Right lobe of liver (tissue), 6 donors: Measurements from ENCODE around the gene ZNF630. TPM values are rescaled to one million over a fixed set of nuclear protein-coding genes. Genes with fewer than 3 reads are reported as not detected.

Experiments used
- ATAC-seq, 4 donors: fragments of 200-7000 bp; cut with Tn5 transposase; one replicate each; pipeline ENCODE4 v1.9.1; 2020; ENCODE audit warnings: mild to moderate bottlenecking in 4 of 4, moderate library complexity in 4 of 4
- DNase-seq, 3 donors: peaks; one replicate each; pipeline ENCODE4 v3.0.0-alpha.2; 2020
- H3K27ac ChIP-seq, 3 donors: fragments of 200-600 bp; one replicate each; pipeline ENCODE4 v1.8.0; 2022
- H3K27me3 ChIP-seq, 2 donors: fragments of 200-600 bp; one replicate each; pipeline ENCODE4 v1.8.0; 2022
- H3K36me3 ChIP-seq, 4 donors: fragments of 200-600 bp; sonication (generic) in 1 of 4; one replicate each; pipeline versions ENCODE4 v1.5.1 to v1.8.0; 2017 to 2022; ENCODE audit warnings: control low read depth in 1 of 4
- H3K4me1 ChIP-seq, 4 donors: fragments of 200-600 bp; sonication (generic) in 1 of 4; one replicate each; pipeline versions ENCODE4 v1.5.1 to v1.8.0; 2017 to 2022; ENCODE audit warnings: control low read depth in 1 of 4
- H3K4me3 ChIP-seq, 3 donors: fragments of 200-600 bp; one replicate each; pipeline ENCODE4 v1.8.0; 2022
- H3K9me3 ChIP-seq, 4 donors: fragments of 200-600 bp; sonication (generic) in 1 of 4; one replicate each; pipeline versions ENCODE4 v1.5.1 to v1.8.0; 2017 to 2022; ENCODE audit warnings: control low read depth in 1 of 4
- POLR2A ChIP-seq: fragments of 450-650 bp; IDR thresholded peaks from one replicate; pipeline ENCODE4 v1.6.1; 2017; ENCODE audit warnings: antibody characterized with exemption, mild to moderate bottlenecking
- WGBS: methylation state at CpG from one replicate; pipeline ENCODE4 v1.1.6; 2018; ENCODE audit warnings: low coverage, low lambda C conversion rate; ENCODE audit not compliant: insufficient coverage; ENCODE audit errors: missing lambda C conversion rate; 5-methylcytosine and 5-hydroxymethylcytosine counted together
- intact Hi-C, 2 donors: fragments of 100-400 bp; cut with DNase I; formaldehyde crosslinking; loops; one replicate each; pipeline versions ENCODE4 v1.11.2 to v1.14.1; 2022
- total RNA-seq, 6 experiments: library from RNA; depleted of rRNA in 2 of 6; stranded (reverse); fragments of >200 nt in 2 of 6; fragmentation: NEBNext Ultra II Directional in 3 of 6; extraction: Animal tissue kit (Norgen Biotek cat#: 25700) in 3 of 6; gene quantifications; one replicate each; pipeline versions ENCODE4 v1.1.0 to v1.2.4, GENCODE V29; 2016 to 2023
- TF ChIP-seq, protein P1 (sequence below), 4 donors: fragments of 200-600 bp in 3 of 4; fragments of 450-650 bp in 1 of 4; IDR thresholded peaks; one replicate each; pipeline versions ENCODE4 v1.5.1 to v1.8.0; 2016 to 2022; ENCODE audit warnings: antibody characterized with exemption in 4 of 4, mild to moderate bottlenecking in 2 of 4
- donor health status: DM: no; HTN: yes; CAD: no.
- donor health status: DM: no; HTN: no; CAD: no.
- donor health status: DM: no; HTN: no; CAD: no.
- donor health status: DM: no; HTN: yes; CAD: no.
- donor health status: DM: no; HTN: yes; CAD: no.

The ZNF630 gene
- total RNA-seq, 6 experiments from 2014 or later: 0.35 to 1.2 (median 0.84) TPM; not detected in 1

DNA sequence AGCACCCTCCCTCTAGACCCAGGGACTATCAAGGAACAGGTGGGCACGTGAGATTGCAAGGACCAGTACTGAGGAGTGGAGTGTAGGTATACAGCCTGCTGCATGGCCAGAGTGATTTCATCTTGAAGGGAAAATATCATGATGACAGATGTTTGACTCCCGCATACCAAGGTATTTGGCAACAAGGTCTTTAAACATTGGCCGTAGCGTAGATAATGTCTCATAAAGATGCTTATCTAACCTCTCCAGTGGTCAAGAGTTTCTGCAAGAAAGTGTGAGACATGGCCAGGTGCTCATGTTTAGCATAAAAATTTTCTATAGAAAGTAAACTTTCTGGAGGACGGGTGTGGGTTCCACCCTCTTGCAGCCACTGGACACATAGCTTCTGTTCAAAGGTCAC lies 18.7 kb upstream of the ZNF630 start:
- Histone ChIP-seq H3K4me1 (no peaks in the 10 kb centered on the region), H3K9me3 (no peaks in the 10 kb centered on the region), H3K4me3 (no peak overlapping the region), H3K36me3 (no peaks in the 10 kb centered on the region), H3K27ac (no peak overlapping the region), H3K27me3 (no peaks in the 10 kb centered on the region)
- TF ChIP-seq, protein P1, sequence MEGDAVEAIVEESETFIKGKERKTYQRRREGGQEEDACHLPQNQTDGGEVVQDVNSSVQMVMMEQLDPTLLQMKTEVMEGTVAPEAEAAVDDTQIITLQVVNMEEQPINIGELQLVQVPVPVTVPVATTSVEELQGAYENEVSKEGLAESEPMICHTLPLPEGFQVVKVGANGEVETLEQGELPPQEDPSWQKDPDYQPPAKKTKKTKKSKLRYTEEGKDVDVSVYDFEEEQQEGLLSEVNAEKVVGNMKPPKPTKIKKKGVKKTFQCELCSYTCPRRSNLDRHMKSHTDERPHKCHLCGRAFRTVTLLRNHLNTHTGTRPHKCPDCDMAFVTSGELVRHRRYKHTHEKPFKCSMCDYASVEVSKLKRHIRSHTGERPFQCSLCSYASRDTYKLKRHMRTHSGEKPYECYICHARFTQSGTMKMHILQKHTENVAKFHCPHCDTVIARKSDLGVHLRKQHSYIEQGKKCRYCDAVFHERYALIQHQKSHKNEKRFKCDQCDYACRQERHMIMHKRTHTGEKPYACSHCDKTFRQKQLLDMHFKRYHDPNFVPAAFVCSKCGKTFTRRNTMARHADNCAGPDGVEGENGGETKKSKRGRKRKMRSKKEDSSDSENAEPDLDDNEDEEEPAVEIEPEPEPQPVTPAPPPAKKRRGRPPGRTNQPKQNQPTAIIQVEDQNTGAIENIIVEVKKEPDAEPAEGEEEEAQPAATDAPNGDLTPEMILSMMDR (IDR thresholded peaks at IDR 0.05): no peak
- TF ChIP-seq POLR2A: no peak
- ATAC-seq: no peak
- no peak for DNase-seq
- 57% methylated on average over 5 of the region's 5 CpGs for WGBS
- intact Hi-C loops: no loop called here

DNA sequence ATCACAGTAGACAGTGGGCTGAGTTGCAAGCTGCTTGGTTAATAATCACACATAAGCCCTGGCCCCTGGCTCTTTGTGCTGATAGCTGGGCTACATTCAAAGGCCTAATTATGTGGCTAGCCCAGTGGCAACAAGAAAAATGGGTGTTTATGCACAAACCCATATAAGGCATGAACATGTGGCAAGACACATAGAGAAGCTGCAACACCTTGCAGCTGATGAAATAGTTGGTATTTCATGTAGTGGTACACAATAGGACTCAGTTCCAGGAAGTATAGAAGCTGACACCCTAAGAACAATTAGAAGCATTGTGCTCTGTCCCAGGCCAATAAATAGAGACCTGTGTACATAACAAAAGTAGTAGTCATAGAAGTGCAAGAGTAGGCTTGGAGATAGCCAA lies 14.6 kb upstream of the ZNF630 start:
- no peak for TF ChIP-seq POLR2A
- TF ChIP-seq, protein P1 (IDR thresholded peaks at IDR 0.05): no peak
- H3K27ac ChIP-seq: no peak overlapping the region
- no peaks in the 10 kb centered on the region for H3K4me1 ChIP-seq
- intact Hi-C loops: no loop called here
- no peaks in the 10 kb centered on the region for H3K9me3 ChIP-seq
- ATAC-seq (no peak), DNase-seq (no peak)
- H3K36me3 ChIP-seq: no peaks in the 10 kb centered on the region
- no peaks in the 10 kb centered on the region for H3K27me3 ChIP-seq
- no peak overlapping the region for H3K4me3 ChIP-seq

DNA sequence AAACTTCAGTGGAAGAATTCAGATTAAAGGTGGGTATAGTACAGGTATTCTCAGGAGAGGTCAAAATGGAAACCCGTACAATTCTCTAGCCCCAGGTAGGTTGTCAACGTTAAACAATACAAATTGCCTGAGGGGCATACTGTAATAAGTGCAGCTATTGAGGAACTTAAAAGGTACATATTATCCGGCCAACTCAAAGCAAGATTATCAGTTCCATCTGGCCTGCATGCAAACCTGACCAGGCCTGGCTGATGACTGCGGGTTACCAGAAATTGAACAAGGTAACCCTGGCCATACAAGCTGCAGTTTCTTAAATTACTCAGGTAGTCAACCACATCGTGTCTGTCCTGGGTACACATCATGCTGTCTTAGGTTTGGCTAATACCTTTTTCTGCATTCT lies 12.3 kb upstream of the ZNF630 start:
- Histone ChIP-seq H3K36me3 (no peaks in the 10 kb centered on the region), H3K9me3 (no peaks in the 10 kb centered on the region), H3K27ac (no peak overlapping the region), H3K4me1 (no peaks in the 10 kb centered on the region), H3K27me3 (no peaks in the 10 kb centered on the region), H3K4me3 (no peak overlapping the region)
- 61% methylated on average over 4 of the region's 5 CpGs for WGBS
- TF ChIP-seq, protein P1 (IDR thresholded peaks at IDR 0.05): no peak
- no peak for TF ChIP-seq POLR2A
- DNase-seq (no peak), ATAC-seq (no peak)
- intact Hi-C loops: no loop called here

DNA sequence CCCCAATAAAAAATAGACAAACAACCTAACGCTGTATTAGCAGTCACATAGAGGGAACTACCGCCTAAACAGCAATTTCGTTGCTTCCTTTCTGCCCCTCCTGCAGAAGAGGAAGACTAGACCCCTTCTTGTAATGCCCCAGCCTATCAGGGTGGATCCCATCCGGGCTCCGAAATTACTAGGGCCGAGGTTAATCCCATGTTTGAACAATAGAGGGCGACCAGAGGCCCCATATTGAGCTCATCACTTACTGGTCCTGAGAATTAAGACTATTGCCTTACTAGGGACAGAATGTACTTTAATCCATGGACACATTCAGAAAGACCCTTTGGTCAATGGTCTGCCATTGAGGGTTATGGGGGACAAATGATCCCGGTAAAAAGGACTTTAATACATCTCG lies 11.8 kb upstream of the ZNF630 start:
- H3K4me3 ChIP-seq: no peak overlapping the region
- H3K36me3 ChIP-seq: no peaks in the 10 kb centered on the region
- H3K27me3 ChIP-seq: no peaks in the 10 kb centered on the region
- 17% methylated on average over 9 of the region's 9 CpGs for WGBS
- no peaks in the 10 kb centered on the region for H3K4me1 ChIP-seq
- ATAC-seq (peak; percentile 82 to 89 (median 84)), DNase-seq (peak in 1 of 3 donors; percentile 20)
- intact Hi-C loops: no loop called here
- H3K27ac ChIP-seq: no peak overlapping the region
- H3K9me3 ChIP-seq: no peaks in the 10 kb centered on the region
- TF ChIP-seq, protein P1 (IDR thresholded peaks at IDR 0.05): peak; percentile 46 to 64 (median 58)
- TF ChIP-seq POLR2A: no peak

DNA sequence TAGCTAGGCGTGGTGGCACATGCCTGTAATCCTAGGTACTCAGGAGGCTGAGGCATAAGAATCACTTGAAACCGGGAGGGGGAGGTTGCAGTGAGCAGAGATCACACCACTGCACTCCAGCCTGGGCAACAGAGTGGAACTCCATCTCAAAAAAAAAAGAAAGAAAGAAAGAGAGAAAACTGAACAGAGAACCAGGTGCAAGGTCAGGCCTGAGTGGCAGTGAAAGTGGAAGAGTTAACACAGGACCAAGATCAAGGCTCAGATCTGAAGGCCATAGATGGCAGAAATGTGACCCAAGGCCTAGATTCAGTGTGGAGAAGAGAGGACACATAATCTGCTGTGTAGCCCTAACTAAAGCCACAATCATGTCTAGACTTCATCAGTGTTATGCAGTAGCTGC lies 4.9 kb upstream of the ZNF630 start:
- ATAC-seq: no peak
- H3K4me3 ChIP-seq: no peak overlapping the region
- DNase-seq: no peak
- TF ChIP-seq, protein P1 (IDR thresholded peaks at IDR 0.05): no peak
- no peak for TF ChIP-seq POLR2A
- intact Hi-C loops: no loop called here
- no peaks in the 10 kb centered on the region for H3K27me3 ChIP-seq
- no peaks in the 10 kb centered on the region for H3K36me3 ChIP-seq
- 66% methylated on average over 2 of the region's 2 CpGs for WGBS
- H3K9me3 ChIP-seq: no peaks in the 10 kb centered on the region
- no peaks in the 10 kb centered on the region for H3K4me1 ChIP-seq
- no peak overlapping the region for H3K27ac ChIP-seq
